Pancreas (tissue), 10 donors: ENCODE results near the gene EPS8L2. TPM values are rescaled to one million over a fixed set of nuclear protein-coding genes. Genes with fewer than 3 reads are reported as not detected.

Experiments
- ATAC-seq, 4 donors: fragments of 200-7000 bp; cut with Tn5 transposase; one replicate each; pipeline versions ENCODE4 v1.8.0 to v1.9.1; 2020; ENCODE audit warnings: mild to moderate bottlenecking in 4 of 4, moderate library complexity in 4 of 4
- DNase-seq, 6 donors: peaks; one replicate each; pipeline ENCODE4 v3.0.0-alpha.2; 2020
- FAIRE-seq: peaks from 2 replicates; lab custom pipeline; 2012; peaks lifted over from hg19 to GRCh38; lab: Jason Lieb, UNC
- H3K27ac ChIP-seq, 4 donors: fragments of 200-600 bp; sonication (generic); 1 replicate in 3 of 4; 2 replicates in 1 of 4; pipeline versions ENCODE4 v1.5.0 to v1.8.0; 2020
- H3K27me3 ChIP-seq, 4 donors: fragments of 200-600 bp; one replicate each; pipeline ENCODE4 v1.8.0; 2021
- H3K36me3 ChIP-seq, 3 donors: fragments of 200-600 bp; sonication (generic) in 1 of 3; one replicate each; pipeline versions ENCODE4 v1.5.0 to v1.8.0; 2020 to 2021
- H3K4me1 ChIP-seq, 3 donors: fragments of 200-600 bp; one replicate each; pipeline ENCODE4 v1.8.0; 2021
- H3K4me3 ChIP-seq, 4 donors: fragments of 200-600 bp; sonication (generic) in 2 of 4; one replicate each; pipeline versions ENCODE4 v1.5.0 to v1.8.0; 2020 to 2021
- H3K9me3 ChIP-seq, 4 donors: fragments of 200-600 bp; one replicate each; pipeline ENCODE4 v1.8.0; 2021
- CTCF ChIP-seq, 4 donors: fragments of 200-600 bp; sonication (generic) in 3 of 4; IDR thresholded peaks; one replicate each; pipeline versions ENCODE4 v1.5.0 to v1.8.0; 2021; ENCODE audit warnings: antibody characterized with exemption in 4 of 4
- WGBS, 2 donors: extraction: QIAGEN DNeasy Blood & Tissue Kit; methylation state at CpG; one replicate each; pipeline ENCODE4 v1.1.7; 2013; 5-methylcytosine and 5-hydroxymethylcytosine counted together
- intact Hi-C, 3 donors: fragments of 100-400 bp; cut with DNase I; formaldehyde crosslinking; loops; one replicate each; pipeline versions ENCODE4 v1.11.1 to v1.14.2; 2022
- polyA plus RNA-seq, 2 donors: library from polyadenylated mRNA; stranded (reverse); fragments of 200-250 nt; gene quantifications; one replicate each; pipeline ENCODE4 v1.2.3, GENCODE V29; 2013
- total RNA-seq, 6 donors: library from RNA; stranded (reverse); fragmentation: NEBNext Ultra II Directional in 4 of 6; extraction: Animal tissue kit (Norgen Biotek cat#: 25700) in 4 of 6; gene quantifications; one replicate each; pipeline versions ENCODE4 v1.2.1 to v1.2.4, GENCODE V29; 2021 to 2023
- donor health status: healthy with polysubstance abuse.
- donor health status: DM: no; HTN: no; CAD: no; lungs with moderate emphysema.
- donor health status: DM: no; HTN: no; CAD: no.
- donor health status: control.
- donor health status: control.
- donor health status: Bipolar disorder and iron deficiency.
- donor health status: DM: yes; HTN: yes; CAD: no.
- donor health status: DM: no; HTN: no; CAD: no.
- donor health status: DM: no; HTN: no; CAD: no.
- donor health status: DM: yes; HTN: yes; CAD: no.

EPS8L2 gene
- total and polyA plus RNA-seq, 8 donors = 58.1 to 286 (median 93.3) TPM

GRCh38 chr11:722346-722811 lies 16.3 kb downstream of the EPS8L2 start:
- no peak overlapping the region for H3K27ac ChIP-seq
- no peak overlapping the region for H3K4me3 ChIP-seq
- FAIRE-seq (no peak), DNase-seq (peak in 3 of 6 donors; percentile 18 to 80 (median 39)), ATAC-seq (no peak)
- WGBS, 2 donors = 82 to 90% methylated on average over 18 to 20 of the region's 20 CpGs
- H3K4me1 ChIP-seq = peaks cover 4 to 11% (median 11%) of the 10 kb centered on the region in 3 donors
- TF ChIP-seq CTCF (IDR thresholded peaks at IDR 0.05) = no peak
- peaks cover 0 to 22% (median 0%) of the 10 kb centered on the region in 3 donors for H3K36me3 ChIP-seq
- no peaks in the 10 kb centered on the region for H3K27me3 ChIP-seq
- intact Hi-C loops = loop anchor here in 2 of 3 donors (5.0 to 10.0 kb wide), 3 partner anchors 60 to 168 kb away; no protein-coding TSS in a partner anchor
- H3K9me3 ChIP-seq = no peaks in the 10 kb centered on the region

- H3K27ac ChIP-seq = no peak overlapping the region
- no peaks in the 10 kb centered on the region for H3K9me3 ChIP-seq
- H3K4me3 ChIP-seq = no peak overlapping the region
- peaks cover 0 to 22% (median 0%) of the 10 kb centered on the region in 3 donors for H3K36me3 ChIP-seq
- TF ChIP-seq CTCF (IDR thresholded peaks at IDR 0.05) = peak in 3 of 4 donors; percentile 15 to 49 (median 33)
- peaks cover 8 to 15% (median 11%) of the 10 kb centered on the region in 3 donors for H3K4me1 ChIP-seq
- intact Hi-C loops = loop anchor here in 2 of 3 donors (5.0 to 10.0 kb wide), 3 partner anchors 61 to 169 kb away; no protein-coding TSS in a partner anchor
- WGBS, 2 donors = 63% methylated on average over 8 of the region's 8 CpGs
- no peaks in the 10 kb centered on the region for H3K27me3 ChIP-seq
- DNase-seq (peak in 4 of 6 donors; percentile 24 to 69 (median 46)), ATAC-seq (peak in 1 of 4 donors; percentile 6), FAIRE-seq (no peak)
Measured at GRCh38 chr11:723120-723883, 17.3 kb downstream of the EPS8L2 start.

GRCh38 chr11:724049-724777 lies 18.2 kb downstream of the EPS8L2 start:
- Histone ChIP-seq H3K4me1 (peaks cover 8 to 15% (median 11%) of the 10 kb centered on the region in 3 donors), H3K4me3 (no peak overlapping the region), H3K27me3 (no peaks in the 10 kb centered on the region), H3K36me3 (peaks cover 0 to 22% (median 0%) of the 10 kb centered on the region in 3 donors), H3K27ac (no peak overlapping the region), H3K9me3 (no peaks in the 10 kb centered on the region)
- intact Hi-C loops = loop anchor here in 2 of 3 donors (5.0 to 10.0 kb wide), 3 partner anchors 62 to 169 kb away; no protein-coding TSS in a partner anchor
- 83 to 85% methylated on average over 19 of the region's 19 CpGs for WGBS, 2 donors
- DNase-seq = peak in 5 of 6 donors; percentile 15 to 80 (median 35)
- TF ChIP-seq CTCF (IDR thresholded peaks at IDR 0.05) = no peak
- FAIRE-seq = no peak
- no peak for ATAC-seq

GRCh38 chr11:724778-725386 lies 18.9 kb downstream of the EPS8L2 start:
- peaks cover 8 to 15% (median 11%) of the 10 kb centered on the region in 3 donors for H3K4me1 ChIP-seq

More at GRCh38 chr11:724778-725386, 18.9 kb downstream of the EPS8L2 start:
- no peak for ATAC-seq
- H3K27me3 ChIP-seq = no peaks in the 10 kb centered on the region
- H3K36me3 ChIP-seq = peaks cover 0 to 15% (median 0%) of the 10 kb centered on the region in 3 donors
- no peaks in the 10 kb centered on the region for H3K9me3 ChIP-seq
- no peak overlapping the region for H3K4me3 ChIP-seq
- FAIRE-seq = no peak
- intact Hi-C loops = loop anchor here in 2 of 3 donors (5.0 to 10.0 kb wide), 3 partner anchors 63 to 170 kb away; no protein-coding TSS in a partner anchor
- WGBS, 2 donors = 85 to 87% methylated on average over 17 to 18 of the region's 18 CpGs
- DNase-seq = peak in 5 of 6 donors; percentile 13 to 82 (median 27)
- TF ChIP-seq CTCF (IDR thresholded peaks at IDR 0.05) = no peak
- no peak overlapping the region for H3K27ac ChIP-seq
